Muscle of back (tissue), 11 donors: ENCODE data around the gene CHCHD6. TPM values are rescaled to one million over a fixed set of nuclear protein-coding genes. Genes with fewer than 3 reads are reported as not detected.
A peak's percentile ranks its signal among the peaks of the same experiment; 100 is the strongest.

Experiments used
- DNase-seq, 3 donors: peaks; one replicate each; pipeline versions ENCODE4 v3.0.0 to v3.0.0-alpha.2; 2013
- polyA plus RNA-seq, 10 donors: library from polyadenylated mRNA; unstranded; fragments of 120-200 nt; gene quantifications; one replicate each; pipeline ENCODE4 v1.2.1, GENCODE V29; 2013; ENCODE audit not compliant: insufficient read length in 10 of 10

CHCHD6 gene
- polyA plus RNA-seq, 10 donors = 5.3 to 13.7 (median 8.0) TPM

GRCh38 chr3:126921085-126921824 lies 217.2 kb downstream of the CHCHD6 start:
- no peak for DNase-seq

DNA sequence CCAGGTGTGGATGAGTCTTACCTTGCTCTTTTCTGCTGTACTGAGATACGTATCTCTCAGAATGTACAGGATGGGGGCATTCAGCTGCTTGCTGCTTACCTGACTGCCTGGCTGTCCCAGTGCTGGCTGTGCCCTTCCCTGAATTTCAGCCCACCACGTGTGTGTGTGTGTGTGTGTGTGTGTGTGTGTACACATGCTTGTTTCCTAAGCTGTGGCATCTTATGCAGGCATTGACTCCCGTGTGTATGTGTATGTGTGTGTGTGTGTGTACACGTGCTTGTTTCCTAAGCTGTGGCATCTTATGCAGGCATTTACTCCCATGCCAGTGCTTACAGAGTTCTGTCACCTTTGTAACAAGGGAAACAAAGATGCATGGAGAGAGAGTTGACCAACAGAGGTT lies 218.4 kb downstream of the CHCHD6 start:
- no peak for DNase-seq

DNA sequence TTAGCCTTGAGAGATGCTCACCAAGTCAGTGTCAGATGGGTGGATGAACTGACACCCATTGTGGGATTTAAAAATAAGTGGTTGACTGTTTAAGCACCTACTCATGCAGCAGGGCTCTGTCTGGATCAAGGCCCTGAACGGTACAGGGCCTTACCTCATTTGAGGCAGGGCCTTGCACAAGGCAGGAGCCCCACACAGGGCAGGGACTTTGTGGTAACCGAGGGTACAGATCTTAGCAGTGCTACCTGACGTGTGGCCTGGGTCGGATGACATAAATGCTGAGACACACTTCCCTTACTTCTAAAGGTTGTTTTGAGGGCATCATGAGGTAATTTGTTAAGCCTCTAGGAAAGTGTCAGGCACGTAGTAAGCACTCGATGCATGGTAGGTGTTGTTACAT lies 219.4 kb downstream of the CHCHD6 start:
- DNase-seq = no peak

DNA sequence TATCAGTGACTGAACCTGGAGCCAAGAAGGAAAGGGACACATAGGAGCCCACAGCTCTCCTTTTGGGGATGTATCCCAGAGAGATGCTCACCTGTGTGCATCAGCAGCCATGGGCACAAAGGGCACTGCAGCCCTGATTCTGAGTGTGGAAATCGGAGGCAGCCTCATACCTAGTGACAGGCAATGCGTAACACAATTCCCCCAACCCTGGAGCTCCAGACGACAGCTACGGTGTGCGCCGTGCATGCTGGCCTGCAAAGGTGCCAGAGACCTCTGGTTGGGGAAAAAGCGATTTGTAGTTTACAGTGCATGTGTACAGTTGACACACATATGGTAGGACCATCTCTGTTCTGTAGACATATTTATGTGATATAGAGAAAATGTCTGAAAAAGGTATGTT lies 219.9 kb downstream of the CHCHD6 start:
- no peak for DNase-seq

- no peak for DNase-seq
Observed at GRCh38 chr3:126924458-126924857, 220.4 kb downstream of the CHCHD6 start.

- DNase-seq = no peak
Observed at GRCh38 chr3:126925411-126926171, 221.6 kb downstream of the CHCHD6 start.

- DNase-seq = peak in 1 of 3 donors; percentile 53
Observed at GRCh38 chr3:126926684-126927400, 222.8 kb downstream of the CHCHD6 start.

DNA sequence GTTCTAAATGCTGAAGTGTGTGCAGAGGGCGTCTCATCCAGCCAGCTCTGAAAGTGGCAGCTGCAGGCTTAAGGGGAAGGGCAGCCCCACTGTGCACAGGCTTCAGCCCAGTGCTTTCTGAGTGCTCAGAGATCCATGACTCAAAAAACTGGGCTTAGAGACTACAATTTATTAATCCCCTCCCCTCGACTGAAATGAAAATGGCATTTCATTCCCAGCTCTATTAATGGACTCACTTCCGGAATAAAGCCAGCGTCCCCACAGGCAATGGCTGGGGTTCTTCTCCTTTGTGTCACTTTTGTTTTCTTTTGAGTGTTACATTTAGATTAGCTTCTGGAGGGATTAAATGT lies 223.3 kb downstream of the CHCHD6 start:
- DNase-seq = no peak

GRCh38 chr3:126927846-126928245 lies 223.8 kb downstream of the CHCHD6 start:
- no peak for DNase-seq

GRCh38 chr3:126928921-126929474 lies 225.0 kb downstream of the CHCHD6 start:
- no peak for DNase-seq

DNA sequence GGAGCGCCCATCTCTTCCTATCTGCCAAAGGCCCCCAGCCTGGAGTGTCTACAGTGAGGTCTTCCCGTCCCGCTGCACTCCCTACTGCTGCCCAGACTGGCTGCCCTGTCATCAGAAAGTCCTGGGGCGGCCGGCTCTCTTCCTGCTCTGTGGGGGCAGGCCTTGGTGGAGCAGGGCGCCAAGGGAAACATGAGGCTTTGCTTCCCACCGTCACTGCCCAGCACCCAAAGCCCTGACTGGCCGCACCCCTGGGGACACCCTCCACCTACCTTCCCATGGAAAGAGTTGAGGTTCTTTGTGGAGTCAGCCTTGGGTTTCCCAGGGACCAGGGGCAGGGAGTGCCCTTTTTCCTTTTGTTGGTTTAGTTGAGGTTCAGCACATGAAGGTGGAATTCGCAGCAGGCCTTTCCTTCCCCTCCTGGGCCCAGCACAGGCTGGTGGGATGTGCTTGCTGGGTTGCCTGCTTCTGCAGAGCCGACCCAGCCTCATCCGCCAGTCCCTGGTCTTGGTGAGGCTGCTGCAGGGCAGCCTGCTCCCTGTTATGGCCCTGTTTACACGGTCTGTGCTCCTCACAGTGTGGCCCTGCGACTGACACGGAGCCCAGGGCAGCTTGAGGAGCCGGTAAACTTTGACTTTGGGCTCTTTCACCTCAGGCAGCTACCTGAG lies 227.0 kb downstream of the CHCHD6 start:
- DNase-seq = no peak

GRCh38 chr3:126931806-126932187 lies 227.8 kb downstream of the CHCHD6 start:
- no peak for DNase-seq

DNA sequence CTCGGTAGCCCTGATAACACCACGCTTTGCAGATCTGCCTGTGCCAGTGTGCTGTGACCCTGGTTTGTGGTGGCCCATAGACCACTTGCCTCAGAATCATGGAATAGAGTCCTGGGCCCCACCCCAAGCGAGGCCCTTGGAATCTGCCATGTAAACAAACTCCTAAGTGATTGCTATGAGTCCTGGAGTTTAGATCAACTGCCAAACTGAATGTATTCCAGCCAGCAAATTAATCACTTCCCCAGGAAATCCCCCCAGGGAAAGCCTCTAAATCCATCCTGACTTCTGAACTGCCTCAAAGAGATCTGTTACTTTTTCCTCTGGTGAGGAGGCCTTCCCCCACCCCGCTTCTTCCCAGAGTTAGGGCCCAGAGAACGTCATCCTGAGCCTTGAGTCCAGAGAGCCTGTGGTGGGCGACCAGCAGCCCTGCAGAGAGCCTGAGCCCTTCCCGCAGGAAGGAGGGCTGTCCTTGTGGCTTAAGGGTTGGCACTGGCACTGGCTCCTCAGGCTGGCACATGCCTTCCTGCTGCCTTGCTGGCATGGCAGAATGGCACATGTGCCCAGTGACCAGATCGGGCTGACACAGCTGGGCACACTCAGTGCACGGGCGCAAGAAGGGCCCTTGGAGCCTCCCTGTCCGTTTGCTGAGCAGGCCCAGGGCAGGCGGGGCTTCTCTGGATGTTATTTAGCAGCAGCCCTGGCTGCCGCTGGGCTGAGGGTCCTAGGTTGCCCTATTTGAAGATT lies 228.3 kb downstream of the CHCHD6 start:
- DNase-seq = no peak

- DNase-seq = no peak
Observed at GRCh38 chr3:126934031-126934531, 230.0 kb downstream of the CHCHD6 start.

DNA sequence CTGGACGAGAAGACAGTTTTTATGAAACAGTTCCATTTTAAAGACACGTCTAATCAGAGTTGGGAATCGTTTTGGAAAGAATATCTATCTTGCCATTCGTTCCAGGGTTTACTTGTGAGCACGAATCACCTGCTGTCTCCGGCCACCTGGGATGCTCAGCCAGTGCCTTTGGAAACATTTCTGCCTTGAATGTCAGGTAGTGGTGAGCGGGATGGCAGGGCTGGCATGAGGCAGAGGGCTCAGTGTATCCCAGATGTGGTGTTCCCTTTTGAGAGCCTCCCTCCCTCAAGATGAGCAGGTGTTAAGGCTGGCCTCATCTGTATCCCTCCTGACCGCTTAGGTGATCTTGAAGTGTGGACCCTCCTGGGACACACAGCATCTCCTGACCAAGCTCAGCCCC lies 231.0 kb downstream of the CHCHD6 start:
- DNase-seq = no peak

DNA sequence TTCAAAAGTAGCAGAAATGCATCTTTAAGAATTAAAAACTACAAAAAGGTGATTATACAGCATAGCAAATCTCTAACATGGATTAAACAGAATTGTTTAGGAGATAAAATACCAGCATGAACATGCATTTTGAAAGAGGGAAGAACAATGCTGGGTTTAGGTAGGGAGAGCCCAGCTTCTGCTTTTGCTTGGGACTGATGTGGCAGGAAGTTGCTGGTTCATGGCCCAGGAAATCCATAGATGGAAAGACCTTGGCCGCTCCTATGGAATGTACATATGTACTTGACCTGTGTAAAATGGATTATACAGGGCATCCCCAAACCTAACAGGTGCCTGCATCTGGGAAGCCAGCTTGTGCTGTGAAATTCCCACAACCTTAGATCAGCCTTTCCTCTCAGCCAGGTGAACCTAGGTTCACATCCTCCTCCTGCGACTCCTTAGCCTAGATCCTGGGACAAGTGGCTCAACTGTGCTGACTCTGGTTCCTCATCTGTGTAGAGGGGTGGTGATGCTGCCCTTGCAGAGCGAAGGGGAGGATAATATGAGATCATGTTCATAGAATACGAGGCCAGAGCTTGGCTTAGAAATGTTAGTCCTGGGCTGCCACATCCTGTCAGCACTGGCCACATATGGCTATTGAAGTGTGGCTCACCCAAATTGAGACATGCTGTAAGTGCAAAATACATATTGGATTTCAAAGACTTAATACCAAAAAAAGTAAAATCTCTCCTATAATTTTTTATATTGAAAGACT lies 231.9 kb downstream of the CHCHD6 start:
- no peak for DNase-seq

GRCh38 chr3:126936853-126937425 lies 232.9 kb downstream of the CHCHD6 start:
- DNase-seq = no peak

- DNase-seq = no peak
Observed at GRCh38 chr3:126937533-126937932, 233.5 kb downstream of the CHCHD6 start.

GRCh38 chr3:126937973-126938372 lies 233.9 kb downstream of the CHCHD6 start:
- DNase-seq = no peak
